ENCODE measurements around the gene PBX3.

Gene PBX3

DNA sequence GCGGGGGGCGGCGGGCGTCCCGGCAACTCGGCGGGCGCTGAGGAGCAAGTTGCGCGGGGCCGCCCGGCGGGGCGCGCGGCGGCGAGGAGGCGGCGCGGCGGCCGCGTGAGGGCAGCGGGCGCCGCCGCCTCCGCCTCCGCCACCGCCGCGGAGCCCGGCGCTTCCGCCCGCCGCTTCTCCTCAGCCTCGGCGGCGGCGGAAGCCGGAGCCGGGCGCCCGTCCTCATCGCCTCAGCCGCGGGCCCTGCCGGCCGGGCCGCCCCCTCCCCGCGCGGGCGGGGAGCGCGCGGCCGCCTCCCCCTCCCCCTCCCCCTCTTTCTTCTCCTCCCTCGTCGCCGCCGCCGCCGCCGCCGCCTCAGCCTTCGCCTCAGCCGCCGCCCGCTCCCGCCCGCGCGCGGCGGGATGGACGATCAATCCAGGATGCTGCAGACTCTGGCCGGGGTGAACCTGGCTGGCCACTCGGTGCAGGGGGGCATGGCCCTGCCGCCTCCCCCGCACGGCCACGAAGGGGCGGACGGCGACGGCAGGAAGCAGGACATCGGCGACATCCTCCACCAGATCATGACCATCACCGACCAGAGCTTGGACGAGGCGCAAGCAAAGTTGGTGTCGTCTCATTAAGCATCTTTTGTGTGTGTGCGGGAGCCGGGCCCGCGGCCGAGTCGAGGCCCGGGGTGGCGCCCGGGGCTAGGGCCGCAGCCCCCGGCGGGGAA is at the start of gene PBX3:
PBX3 (plus strand) TSS at position 321 of the 712 bp plus-strand sequence.
- no peak for DNase-seq (ENCODE audit: low read depth)

DNA sequence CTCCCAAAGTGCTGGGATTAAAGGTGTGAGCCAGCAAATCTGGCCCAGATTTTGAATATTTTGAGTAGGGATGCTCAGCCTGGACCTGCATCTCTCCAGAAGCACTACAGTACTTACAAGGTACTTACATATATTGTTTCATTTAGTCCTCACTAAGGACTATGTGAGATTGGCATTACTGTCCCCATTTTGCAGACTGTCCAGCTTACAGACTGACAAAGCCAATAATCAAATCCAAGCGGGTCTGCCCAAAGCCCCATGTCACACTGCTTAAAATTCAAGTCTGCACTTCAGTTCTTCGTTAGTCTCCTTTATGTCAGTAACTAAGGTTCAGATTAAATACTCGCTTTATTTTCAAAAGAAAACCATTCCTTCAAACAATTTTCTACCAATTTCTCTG is 47.3 kb upstream of the PBX3 start:
- no peak for DNase-seq (ENCODE audit: low read depth)

DNA sequence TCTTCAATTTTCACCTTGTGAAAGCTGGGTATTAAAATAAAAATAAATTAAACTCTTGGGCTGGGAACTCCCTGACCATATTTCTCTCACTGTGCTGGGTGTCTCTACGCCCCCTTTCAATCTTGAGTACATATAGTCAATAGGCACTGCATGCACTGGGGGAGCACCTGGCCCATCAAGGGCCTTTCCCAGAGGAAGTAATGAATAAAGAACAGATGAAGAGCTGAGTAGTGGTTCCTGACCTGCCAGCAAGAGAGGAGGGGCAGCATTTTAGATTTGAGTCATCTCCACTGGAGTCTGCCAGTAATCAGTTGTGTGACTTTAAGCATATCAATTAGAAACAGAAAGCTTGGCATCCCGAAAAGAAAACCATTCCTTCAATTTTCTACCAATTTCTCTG is 46.4 kb upstream of the PBX3 start:
- DNase-seq (ENCODE audit: low read depth) = no peak

DNA sequence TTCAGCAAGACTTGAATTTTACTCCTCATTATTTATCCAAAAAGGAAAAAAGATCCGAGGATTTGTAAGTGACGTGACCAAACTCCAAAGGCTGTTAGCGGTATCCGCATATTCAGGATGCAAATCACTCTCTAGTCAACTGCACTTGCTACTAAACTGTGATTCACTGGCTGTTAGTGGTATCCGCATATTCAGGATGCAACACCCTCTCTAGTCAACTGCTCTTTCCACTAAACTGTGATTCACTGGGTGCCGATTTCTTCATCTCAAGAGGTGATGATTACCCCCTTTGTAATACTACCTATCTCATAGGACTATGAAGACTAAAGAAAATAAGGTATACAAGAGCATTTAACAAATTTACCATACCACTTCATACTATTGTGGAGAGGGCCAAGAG is 45.8 kb upstream of the PBX3 start:
- DNase-seq (ENCODE audit: low read depth) = no peak

- no peak for DNase-seq (ENCODE audit: low read depth)
These were observed 43.5 kb upstream of the PBX3 start for GRCh38 chr9:125703662-125704061.

DNA sequence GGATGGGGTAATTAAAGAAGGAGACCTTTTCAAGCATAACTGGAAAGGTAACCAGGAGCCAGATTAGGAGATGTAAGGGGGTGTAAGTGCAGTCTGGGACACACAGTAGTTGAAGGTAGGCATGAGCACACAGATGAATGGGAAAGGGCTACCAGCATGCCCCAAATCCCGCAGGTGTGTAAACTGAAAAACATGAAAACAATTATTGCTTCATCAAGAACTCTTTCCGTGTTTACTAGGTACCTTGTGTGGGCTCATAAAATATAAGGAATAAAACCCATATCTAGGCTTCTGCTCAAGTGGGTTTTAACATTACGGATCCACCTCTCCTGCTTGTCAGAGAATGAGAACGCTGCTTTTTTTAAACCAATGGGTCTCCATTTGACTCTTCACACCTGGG is 41.3 kb upstream of the PBX3 start:
- DNase-seq (ENCODE audit: low read depth) = no peak

DNA sequence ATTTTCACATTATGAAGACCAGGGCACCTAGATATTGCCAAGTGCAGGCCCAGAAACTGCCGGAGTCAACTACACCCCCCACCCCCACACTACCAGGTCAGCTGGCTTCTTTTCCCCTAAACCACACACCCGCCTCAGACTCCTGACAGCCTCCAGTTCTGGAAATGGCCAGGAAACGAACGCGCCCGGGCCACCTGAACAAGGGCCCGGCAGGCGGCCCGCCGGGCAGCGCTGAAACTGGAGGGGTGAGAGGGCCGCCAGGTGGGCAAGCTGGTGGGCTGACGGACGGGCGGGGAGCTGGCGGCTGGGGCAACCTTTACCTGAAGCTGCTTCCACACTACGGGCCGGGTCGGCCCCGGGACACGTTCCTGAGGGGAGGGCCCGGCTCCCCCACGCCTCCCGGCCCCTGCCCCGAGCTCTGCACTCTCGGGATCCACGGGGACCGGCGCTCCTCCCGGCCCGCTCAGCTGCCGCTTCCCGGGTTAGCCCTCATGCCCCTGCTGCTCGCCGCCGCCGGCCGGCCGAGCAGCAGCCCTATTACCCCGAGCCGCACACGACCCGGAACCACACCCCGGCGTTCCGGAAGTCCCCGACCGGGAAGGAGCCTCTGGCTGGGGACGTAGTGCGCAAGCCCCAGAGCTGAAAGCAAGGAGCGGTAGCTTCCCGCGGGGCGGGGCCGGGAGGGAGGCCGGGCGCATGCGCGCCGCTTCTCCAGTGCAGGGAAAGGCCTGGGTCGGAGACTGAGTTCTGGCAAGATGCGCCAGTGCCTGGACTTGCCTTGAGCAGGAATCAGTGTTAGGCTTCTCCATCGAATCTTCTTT is 40.3 kb upstream of the PBX3 start, which contains the start of gene MAPKAP1:
MAPKAP1 (minus strand) TSS at position 558 of the 821 bp plus-strand sequence. CDS start 34,634 bp downstream, outside the sequence.
- DNase-seq (ENCODE audit: low read depth) = peak; percentile 87

DNA sequence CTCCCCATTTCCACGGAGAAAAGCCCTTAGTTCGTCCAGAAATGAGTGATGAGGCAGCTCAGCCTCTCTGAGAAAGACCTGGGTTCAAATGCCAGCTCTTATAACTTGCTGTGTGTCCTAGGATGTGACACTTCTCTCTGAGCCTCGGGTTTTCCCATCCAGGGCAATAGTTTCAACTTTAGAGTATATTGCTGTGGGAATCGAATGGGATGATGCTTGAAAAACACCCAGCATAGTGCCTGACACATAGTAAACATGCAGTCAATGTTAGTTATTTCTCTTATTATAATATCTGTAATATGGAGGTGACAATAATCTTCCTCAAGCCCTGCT is 39.7 kb upstream of the PBX3 start:
- no peak for DNase-seq (ENCODE audit: low read depth)

- DNase-seq (ENCODE audit: low read depth) = no peak
These were observed 20.6 kb upstream of the PBX3 start for GRCh38 chr9:125726456-125727132.

- DNase-seq (ENCODE audit: low read depth) = no peak
These were observed 17.0 kb upstream of the PBX3 start for GRCh38 chr9:125730168-125730567.

DNA sequence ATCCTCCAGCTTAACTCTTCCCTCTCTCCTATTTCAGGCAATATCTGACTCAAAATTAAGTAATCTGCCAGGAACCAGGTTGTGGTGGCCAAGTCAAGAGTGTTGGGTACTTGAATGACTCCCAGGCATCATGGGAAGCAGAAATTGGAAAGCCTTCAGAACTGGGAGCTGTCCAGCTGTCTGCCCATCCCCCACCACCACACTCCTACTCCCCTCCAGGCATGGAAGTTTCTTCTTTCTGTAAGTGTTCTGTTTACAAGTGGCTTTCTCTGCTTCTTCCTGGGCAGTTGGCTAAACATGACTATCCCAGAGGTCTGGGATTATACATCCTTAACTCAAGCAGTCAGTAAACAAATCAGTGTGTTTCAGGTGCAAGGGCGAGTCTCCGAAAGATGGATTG is 14.6 kb upstream of the PBX3 start:
- DNase-seq (ENCODE audit: low read depth) = no peak

DNA sequence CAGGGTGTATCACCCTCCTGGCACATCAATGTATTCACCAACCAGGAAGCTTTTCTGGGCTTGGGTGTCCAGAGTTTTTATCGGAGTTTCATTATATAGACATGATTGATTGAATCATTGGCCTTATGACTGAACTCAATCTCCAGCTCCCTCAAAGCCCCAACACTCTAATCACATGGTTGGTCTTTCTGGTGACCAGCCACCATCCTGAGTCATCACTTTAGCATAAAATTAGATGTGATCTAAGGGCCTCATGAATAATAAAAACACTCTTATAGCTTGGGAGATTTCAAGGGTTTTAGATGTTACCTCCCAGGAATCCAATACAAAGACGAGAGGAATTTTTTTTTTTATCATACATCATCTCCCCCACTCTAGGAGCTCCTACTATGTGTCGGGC is 7.7 kb upstream of the PBX3 start:
- no peak for DNase-seq (ENCODE audit: low read depth)

DNA sequence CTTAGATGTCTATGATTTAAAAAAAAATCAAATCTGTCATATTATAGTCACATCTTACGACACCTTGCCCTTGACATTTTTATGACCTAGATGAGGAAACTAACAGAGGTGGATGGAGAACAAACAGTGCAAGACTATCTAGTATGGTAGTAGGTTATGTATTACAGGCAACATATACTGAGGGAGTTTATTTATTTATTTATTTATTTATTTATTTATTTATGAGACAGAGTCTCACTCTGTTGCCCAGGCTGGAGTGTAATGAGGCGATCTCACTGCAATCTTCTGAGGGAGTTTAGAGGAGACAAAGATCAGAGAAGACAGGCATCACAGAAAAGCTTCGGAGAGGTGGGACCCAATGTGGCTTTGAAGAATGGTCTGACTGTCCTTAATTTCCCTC is 4.5 kb upstream of the PBX3 start:
- DNase-seq (ENCODE audit: low read depth) = no peak

- no peak for DNase-seq (ENCODE audit: low read depth)
These were observed 3.3 kb upstream of the PBX3 start for GRCh38 chr9:125743682-125744428.

GRCh38 chr9:125744616-125745015 is 2.6 kb upstream of the PBX3 start:
- peak; percentile 64 for DNase-seq (ENCODE audit: low read depth)

GRCh38 chr9:125745018-125745417 is 2.2 kb upstream of the PBX3 start:
- peak; percentile 52 for DNase-seq (ENCODE audit: low read depth)

DNA sequence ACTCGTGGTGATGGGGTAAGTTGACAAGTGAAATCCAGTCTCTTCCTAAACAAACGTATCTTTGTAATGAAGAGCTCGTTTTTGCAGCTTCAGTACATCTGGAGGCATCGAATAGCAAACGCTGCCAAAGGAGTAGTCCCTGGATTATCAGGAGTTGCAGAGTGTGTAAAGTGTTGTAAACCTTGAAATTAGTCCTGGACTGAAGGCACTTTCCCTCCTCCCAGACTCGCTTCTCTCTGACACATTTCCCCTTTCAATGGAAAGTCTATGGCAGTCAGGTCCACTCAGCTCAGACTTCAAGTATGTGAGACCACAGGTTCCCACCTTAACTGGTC is 1.5 kb upstream of the PBX3 start:
- no peak for DNase-seq (ENCODE audit: low read depth)

DNA sequence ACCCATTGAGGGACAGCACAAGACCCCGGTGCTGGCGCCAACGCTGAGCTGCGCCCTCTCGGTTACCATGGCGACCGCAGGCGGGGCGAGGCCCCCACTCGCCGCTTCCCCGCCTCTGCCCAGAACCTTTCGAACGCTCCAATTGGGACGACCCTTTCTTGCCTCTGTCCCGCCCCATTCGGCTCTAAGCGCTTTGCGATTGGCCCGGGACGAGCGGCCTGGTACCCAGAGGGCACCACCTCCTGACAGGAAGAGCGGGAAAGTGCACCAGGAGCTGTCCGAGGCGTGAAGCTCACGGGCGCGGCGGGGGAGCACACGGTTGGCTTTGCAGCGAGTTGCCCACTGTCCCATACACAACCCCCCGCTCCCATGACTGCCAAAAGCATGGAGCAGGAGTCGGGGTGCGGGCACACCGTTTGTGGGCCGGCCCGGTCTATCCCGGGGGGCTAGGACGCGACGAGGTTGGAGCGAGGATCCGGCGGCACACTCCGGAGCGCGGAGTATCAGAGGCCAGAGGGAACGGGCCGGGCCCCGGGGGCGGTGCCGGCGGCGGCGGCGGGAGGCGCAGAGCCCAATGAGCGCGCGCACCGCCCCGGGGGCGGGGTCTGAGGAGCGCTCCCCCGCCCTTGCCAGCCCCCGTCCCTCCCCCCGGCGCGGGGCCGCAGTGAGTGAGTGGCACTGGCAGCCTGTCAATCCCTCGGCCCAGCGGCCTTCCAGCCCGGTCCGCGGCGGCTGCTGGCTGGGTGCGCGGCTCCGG is 978 bp upstream of the PBX3 start:
- DNase-seq (ENCODE audit: low read depth) = peak; percentile 94

DNA sequence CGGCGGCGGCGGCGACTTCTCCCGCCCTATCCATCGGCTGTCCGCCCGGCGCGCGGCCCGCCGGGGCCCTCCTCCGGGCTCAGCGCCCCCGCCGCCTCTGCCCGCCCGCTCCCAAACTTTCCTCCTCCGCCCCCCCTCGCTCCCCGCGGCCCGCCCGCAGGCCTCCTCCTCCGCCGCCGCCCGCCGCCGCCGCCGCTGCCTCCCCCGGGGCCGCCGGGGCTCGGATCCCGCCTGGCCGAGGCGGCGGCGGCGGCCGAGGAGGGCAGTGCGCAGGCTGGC is 460 bp upstream of the PBX3 start:
- DNase-seq (ENCODE audit: low read depth) = no peak

- no peak for DNase-seq (ENCODE audit: low read depth)
These were observed 732 bp downstream of the PBX3 start for GRCh38 chr9:125747765-125748445.

DNA sequence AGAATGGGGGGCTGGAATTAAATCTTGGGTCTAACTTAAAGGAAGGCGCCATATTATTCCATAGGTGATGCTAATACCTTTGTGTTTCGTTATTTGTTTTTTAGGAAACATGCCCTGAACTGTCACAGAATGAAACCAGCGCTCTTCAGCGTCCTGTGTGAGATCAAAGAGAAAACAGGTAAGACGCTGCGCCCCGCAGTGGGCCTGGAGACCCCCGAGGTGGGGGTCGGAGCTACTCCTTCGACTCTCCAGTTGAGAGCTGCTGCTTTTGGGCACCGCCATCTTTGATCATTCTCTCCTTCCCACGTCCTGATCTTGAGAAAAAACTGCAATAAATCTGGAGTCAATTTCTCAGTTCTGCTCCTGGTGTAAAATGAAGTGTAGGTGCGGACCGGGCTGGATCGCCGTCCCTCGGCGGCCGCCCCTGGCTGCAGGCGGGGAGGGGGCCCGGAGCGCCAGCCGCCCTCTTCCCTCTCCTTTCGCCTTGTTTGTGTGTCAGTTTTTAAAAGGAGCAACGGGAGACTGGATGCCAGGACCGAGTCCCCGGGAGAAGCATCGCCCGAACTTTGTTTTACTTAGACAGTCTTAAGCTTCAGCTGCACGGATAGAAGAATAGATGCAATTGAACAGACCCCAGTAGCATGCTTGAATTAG is 1.4 kb downstream of the PBX3 start:
- DNase-seq (ENCODE audit: low read depth) = no peak
